Measurements from ENCODE around the gene CCDC192.

DNA sequence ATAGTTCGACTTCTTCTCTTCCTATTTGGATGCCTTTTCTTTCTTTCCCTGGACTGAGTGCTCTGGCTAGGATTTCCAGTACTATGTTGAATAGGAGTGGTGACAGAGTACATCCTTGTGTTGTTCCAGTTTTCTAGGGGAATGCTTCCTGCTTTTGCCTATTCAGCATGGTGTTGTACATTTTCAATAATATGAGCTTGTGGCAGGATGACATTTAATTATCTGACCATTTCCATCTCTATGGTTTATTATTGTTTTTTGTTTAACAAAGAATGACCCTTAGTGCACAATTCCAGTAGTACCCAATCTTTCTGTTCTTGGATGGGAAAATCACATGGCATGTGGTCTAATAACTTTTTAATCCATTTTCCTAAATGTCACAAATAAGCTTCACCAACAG, 244.8 kb downstream of the CCDC192 start:
- TF ChIP-seq, protein P1, sequence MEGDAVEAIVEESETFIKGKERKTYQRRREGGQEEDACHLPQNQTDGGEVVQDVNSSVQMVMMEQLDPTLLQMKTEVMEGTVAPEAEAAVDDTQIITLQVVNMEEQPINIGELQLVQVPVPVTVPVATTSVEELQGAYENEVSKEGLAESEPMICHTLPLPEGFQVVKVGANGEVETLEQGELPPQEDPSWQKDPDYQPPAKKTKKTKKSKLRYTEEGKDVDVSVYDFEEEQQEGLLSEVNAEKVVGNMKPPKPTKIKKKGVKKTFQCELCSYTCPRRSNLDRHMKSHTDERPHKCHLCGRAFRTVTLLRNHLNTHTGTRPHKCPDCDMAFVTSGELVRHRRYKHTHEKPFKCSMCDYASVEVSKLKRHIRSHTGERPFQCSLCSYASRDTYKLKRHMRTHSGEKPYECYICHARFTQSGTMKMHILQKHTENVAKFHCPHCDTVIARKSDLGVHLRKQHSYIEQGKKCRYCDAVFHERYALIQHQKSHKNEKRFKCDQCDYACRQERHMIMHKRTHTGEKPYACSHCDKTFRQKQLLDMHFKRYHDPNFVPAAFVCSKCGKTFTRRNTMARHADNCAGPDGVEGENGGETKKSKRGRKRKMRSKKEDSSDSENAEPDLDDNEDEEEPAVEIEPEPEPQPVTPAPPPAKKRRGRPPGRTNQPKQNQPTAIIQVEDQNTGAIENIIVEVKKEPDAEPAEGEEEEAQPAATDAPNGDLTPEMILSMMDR (conservative IDR thresholded peaks at IDR 0.05; ENCODE audit: low read depth in 2 of 2): no peak
- no peak for TF ChIP-seq EZH2 (IDR thresholded peaks at IDR 0.05; ENCODE audit: low read depth, unreplicated experiment)
- no peak for TF ChIP-seq CREB1 (CRISPR knock-in tag; IDR thresholded peaks at IDR 0.05; ENCODE audit: low read depth)
- TF ChIP-seq EZH2phosphoT487 (IDR thresholded peaks at IDR 0.05; ENCODE audit: unreplicated experiment): no peak
- TF ChIP-seq, protein P2, sequence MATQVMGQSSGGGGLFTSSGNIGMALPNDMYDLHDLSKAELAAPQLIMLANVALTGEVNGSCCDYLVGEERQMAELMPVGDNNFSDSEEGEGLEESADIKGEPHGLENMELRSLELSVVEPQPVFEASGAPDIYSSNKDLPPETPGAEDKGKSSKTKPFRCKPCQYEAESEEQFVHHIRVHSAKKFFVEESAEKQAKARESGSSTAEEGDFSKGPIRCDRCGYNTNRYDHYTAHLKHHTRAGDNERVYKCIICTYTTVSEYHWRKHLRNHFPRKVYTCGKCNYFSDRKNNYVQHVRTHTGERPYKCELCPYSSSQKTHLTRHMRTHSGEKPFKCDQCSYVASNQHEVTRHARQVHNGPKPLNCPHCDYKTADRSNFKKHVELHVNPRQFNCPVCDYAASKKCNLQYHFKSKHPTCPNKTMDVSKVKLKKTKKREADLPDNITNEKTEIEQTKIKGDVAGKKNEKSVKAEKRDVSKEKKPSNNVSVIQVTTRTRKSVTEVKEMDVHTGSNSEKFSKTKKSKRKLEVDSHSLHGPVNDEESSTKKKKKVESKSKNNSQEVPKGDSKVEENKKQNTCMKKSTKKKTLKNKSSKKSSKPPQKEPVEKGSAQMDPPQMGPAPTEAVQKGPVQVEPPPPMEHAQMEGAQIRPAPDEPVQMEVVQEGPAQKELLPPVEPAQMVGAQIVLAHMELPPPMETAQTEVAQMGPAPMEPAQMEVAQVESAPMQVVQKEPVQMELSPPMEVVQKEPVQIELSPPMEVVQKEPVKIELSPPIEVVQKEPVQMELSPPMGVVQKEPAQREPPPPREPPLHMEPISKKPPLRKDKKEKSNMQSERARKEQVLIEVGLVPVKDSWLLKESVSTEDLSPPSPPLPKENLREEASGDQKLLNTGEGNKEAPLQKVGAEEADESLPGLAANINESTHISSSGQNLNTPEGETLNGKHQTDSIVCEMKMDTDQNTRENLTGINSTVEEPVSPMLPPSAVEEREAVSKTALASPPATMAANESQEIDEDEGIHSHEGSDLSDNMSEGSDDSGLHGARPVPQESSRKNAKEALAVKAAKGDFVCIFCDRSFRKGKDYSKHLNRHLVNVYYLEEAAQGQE (IDR thresholded peaks at IDR 0.05; ENCODE audit: unreplicated experiment): no peak
- no peak for TF ChIP-seq POLR2AphosphoS5 (IDR thresholded peaks at IDR 0.05; ENCODE audit: low read depth)
- no peak for TF ChIP-seq STAT1 (IDR thresholded peaks at IDR 0.05; ENCODE audit: unreplicated experiment)
